Measurements from ENCODE around the gene PTPRA. TPM values are rescaled to one million over a fixed set of nuclear protein-coding genes. Genes with fewer than 3 reads are reported as not detected.

Gene PTPRA
- total and polyA plus RNA-seq, 2 of the 13 experiments (the other 11 are each of a cell fraction or from before 2014, with no cell fraction given) = 47.2 to 127 TPM

DNA sequence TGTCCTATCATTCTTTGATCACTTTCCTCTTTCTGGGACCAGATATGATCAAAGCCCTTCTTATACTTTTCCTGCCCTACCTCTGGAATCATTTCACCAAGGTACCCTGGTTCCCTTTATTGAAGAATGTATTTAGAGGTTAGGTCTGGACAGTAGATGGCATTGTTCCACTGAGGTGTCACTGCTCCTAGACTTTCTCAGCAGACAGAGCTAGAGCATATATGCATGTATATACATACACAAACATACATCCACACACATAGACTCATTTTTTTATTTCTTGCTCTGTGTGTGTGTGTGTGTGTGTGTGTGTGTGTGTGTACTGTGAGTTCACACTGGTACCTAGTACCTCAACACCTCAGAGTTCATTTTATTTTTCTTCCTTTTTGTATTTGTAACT lies 40.9 kb downstream of the PTPRA start (continued):
- TF ChIP-seq, protein P1, sequence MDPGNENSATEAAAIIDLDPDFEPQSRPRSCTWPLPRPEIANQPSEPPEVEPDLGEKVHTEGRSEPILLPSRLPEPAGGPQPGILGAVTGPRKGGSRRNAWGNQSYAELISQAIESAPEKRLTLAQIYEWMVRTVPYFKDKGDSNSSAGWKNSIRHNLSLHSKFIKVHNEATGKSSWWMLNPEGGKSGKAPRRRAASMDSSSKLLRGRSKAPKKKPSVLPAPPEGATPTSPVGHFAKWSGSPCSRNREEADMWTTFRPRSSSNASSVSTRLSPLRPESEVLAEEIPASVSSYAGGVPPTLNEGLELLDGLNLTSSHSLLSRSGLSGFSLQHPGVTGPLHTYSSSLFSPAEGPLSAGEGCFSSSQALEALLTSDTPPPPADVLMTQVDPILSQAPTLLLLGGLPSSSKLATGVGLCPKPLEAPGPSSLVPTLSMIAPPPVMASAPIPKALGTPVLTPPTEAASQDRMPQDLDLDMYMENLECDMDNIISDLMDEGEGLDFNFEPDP (CRISPR knock-in tag; conservative IDR thresholded peaks at IDR 0.05) = no peak
- no peak for TF ChIP-seq AKNA (CRISPR knock-in tag; IDR thresholded peaks at IDR 0.05; ENCODE audit: borderline replicate concordance)
- TF ChIP-seq ZNF329 (CRISPR knock-in tag; IDR thresholded peaks at IDR 0.05; ENCODE audit: low read depth) = no peak
- no peak for TF ChIP-seq ZNF543 (CRISPR knock-in tag; IDR thresholded peaks at IDR 0.05)
- no peak for TF ChIP-seq HMGXB3 (CRISPR knock-in tag; IDR thresholded peaks at IDR 0.05; ENCODE audit: borderline replicate concordance)
- no peak for TF ChIP-seq FOXA1 (IDR thresholded peaks at IDR 0.05)
- no peak for TF ChIP-seq FOXA1 (CRISPR knock-in tag; IDR thresholded peaks at IDR 0.05)
- no peak for TF ChIP-seq ZNF629 (CRISPR knock-in tag; conservative IDR thresholded peaks at IDR 0.05)
- TF ChIP-seq, protein P2, sequence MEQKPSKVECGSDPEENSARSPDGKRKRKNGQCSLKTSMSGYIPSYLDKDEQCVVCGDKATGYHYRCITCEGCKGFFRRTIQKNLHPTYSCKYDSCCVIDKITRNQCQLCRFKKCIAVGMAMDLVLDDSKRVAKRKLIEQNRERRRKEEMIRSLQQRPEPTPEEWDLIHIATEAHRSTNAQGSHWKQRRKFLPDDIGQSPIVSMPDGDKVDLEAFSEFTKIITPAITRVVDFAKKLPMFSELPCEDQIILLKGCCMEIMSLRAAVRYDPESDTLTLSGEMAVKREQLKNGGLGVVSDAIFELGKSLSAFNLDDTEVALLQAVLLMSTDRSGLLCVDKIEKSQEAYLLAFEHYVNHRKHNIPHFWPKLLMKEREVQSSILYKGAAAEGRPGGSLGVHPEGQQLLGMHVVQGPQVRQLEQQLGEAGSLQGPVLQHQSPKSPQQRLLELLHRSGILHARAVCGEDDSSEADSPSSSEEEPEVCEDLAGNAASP (CRISPR knock-in tag; IDR thresholded peaks at IDR 0.05; ENCODE audit: borderline replicate concordance) = no peak
- TF ChIP-seq NCOA5 (CRISPR knock-in tag; IDR thresholded peaks at IDR 0.05) = no peak
- TF ChIP-seq FOXA3 (CRISPR knock-in tag; IDR thresholded peaks at IDR 0.05) = 0 out of 2 replicates have a peak, but pooled peaks have one; percentile 21
- TF ChIP-seq, protein P3, sequence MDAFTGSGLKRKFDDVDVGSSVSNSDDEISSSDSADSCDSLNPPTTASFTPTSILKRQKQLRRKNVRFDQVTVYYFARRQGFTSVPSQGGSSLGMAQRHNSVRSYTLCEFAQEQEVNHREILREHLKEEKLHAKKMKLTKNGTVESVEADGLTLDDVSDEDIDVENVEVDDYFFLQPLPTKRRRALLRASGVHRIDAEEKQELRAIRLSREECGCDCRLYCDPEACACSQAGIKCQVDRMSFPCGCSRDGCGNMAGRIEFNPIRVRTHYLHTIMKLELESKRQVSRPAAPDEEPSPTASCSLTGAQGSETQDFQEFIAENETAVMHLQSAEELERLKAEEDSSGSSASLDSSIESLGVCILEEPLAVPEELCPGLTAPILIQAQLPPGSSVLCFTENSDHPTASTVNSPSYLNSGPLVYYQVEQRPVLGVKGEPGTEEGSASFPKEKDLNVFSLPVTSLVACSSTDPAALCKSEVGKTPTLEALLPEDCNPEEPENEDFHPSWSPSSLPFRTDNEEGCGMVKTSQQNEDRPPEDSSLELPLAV (CRISPR knock-in tag; conservative IDR thresholded peaks at IDR 0.05; ENCODE audit: low read depth) = no peak
- no peak for TF ChIP-seq TMF1 (CRISPR knock-in tag; IDR thresholded peaks at IDR 0.05; ENCODE audit: low read depth)
- TF ChIP-seq U2AF2 (IDR thresholded peaks at IDR 0.05; ENCODE audit: low read depth, low read length) = no peak
- TF ChIP-seq ZNF235 (CRISPR knock-in tag; IDR thresholded peaks at IDR 0.05; ENCODE audit: borderline replicate concordance) = no peak
